ENCODE results near the gene LIG3.
"Not testable (repeated sequence)": the region's sequence is repeated elsewhere in the genome, so short reads cannot be mapped to it uniquely, and the experiment has no call there.

The LIG3 gene

DNA sequence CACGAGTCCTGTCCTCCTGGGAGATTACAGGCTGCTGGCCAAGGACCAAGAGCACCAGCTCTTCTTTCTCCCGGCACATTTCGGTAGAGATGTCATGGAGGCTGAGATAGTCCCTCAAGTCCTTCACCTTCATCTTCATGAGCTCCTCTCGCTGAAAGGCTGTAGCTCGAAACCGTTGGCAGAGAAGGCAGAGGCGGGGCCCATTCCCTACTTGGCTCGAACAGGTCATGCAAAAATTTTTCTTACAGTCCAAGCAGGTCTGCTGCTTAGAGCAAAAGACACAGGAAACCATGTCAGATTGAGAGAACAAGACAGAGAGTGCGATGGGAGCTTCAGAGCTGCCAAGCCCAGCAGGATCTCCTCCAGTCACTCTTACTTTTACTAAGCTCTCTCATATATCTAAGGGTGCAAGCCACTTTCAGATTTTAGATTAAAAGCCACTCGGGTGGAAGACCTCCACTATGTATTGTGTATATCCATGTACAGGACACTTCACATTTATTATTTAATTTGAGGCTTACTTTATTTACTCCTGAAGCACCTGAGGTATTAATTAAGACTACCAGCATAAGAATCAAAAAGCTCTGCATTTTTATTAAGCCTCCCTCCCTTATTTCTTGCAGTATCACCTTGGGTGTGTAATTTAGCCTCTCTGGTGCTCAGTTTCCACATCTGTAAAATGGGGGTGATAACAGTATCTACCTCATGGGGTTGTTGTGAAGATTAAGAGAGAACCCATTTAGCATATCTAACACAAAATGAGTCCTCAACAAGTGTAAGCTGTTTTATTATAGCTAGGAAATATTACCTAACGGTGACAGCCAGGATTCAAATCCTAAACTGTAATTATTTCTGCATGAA lies 41.4 kb downstream of the LIG3 start:
- H3K27me3 ChIP-seq (ENCODE audit: control insufficient read depth, insufficient read depth, low read length): no peaks in the 10 kb centered on the region
- H3K36me3 ChIP-seq (ENCODE audit: control insufficient read depth, insufficient read depth, low read length): no peaks in the 10 kb centered on the region
- H3K4me1 ChIP-seq: peaks cover 9% of the 10 kb centered on the region
- no peak overlapping the region for H3K4me3 ChIP-seq (ENCODE audit: low read depth, low read length)
- TF ChIP-seq, protein P1, sequence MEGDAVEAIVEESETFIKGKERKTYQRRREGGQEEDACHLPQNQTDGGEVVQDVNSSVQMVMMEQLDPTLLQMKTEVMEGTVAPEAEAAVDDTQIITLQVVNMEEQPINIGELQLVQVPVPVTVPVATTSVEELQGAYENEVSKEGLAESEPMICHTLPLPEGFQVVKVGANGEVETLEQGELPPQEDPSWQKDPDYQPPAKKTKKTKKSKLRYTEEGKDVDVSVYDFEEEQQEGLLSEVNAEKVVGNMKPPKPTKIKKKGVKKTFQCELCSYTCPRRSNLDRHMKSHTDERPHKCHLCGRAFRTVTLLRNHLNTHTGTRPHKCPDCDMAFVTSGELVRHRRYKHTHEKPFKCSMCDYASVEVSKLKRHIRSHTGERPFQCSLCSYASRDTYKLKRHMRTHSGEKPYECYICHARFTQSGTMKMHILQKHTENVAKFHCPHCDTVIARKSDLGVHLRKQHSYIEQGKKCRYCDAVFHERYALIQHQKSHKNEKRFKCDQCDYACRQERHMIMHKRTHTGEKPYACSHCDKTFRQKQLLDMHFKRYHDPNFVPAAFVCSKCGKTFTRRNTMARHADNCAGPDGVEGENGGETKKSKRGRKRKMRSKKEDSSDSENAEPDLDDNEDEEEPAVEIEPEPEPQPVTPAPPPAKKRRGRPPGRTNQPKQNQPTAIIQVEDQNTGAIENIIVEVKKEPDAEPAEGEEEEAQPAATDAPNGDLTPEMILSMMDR (IDR thresholded peaks at IDR 0.05): no peak
- no peak overlapping the region for H3K27ac ChIP-seq
- H3K79me2 ChIP-seq: peaks cover 3% of the 10 kb centered on the region
- no peak overlapping the region for H3K9ac ChIP-seq
- no peak overlapping the region for H2AFZ ChIP-seq
- H3K9me3 ChIP-seq (ENCODE audit: control insufficient read depth, low read length): no peaks in the 10 kb centered on the region
- no peak overlapping the region for H3K4me2 ChIP-seq (ENCODE audit: low read length)

DNA sequence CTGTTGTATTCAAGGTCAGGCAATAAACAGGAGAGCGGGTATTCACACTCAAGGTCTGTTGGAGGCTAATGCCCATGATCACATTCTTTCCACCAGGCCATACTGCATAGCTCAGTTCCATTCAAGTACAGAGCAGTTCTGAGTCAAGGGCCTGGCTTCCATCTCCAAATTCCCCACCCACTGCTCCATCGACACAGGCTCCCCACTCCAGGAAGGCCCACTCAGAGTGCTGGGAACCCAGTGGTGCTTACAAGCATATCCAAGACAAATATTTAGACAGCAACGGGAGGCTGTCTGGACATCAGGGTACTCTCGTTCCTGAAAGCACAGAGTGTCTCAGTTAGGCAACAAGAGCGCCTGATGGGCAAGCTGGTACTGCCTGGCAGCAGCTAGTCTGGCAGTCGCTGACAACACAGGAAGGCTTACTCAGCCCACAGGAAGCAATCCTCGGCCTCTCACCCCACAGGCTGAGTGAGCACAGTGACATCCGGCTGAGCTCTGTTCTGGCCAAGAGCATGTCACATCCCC lies 42.3 kb downstream of the LIG3 start:
- Histone ChIP-seq H3K4me1 (peaks cover 9% of the 10 kb centered on the region), H3K4me3 (ENCODE audit: low read depth, low read length) (no peak overlapping the region), H3K4me2 (ENCODE audit: low read length) (no peak overlapping the region), H2AFZ (no peak overlapping the region), H3K36me3 (ENCODE audit: control insufficient read depth, insufficient read depth, low read length) (no peaks in the 10 kb centered on the region), H3K79me2 (peaks cover 3% of the 10 kb centered on the region), H3K9ac (no peak overlapping the region), H3K9me3 (ENCODE audit: control insufficient read depth, low read length) (no peaks in the 10 kb centered on the region), H3K27me3 (ENCODE audit: control insufficient read depth, insufficient read depth, low read length) (no peaks in the 10 kb centered on the region), H3K27ac (no peak overlapping the region)
- TF ChIP-seq, protein P1 (IDR thresholded peaks at IDR 0.05): no peak

- Histone ChIP-seq H3K9ac (no peak overlapping the region), H3K27me3 (ENCODE audit: control insufficient read depth, insufficient read depth, low read length) (no peaks in the 10 kb centered on the region), H3K27ac (no peak overlapping the region), H3K36me3 (ENCODE audit: control insufficient read depth, insufficient read depth, low read length) (no peaks in the 10 kb centered on the region), H3K79me2 (peaks cover 3% of the 10 kb centered on the region), H2AFZ (no peak overlapping the region), H3K4me1 (peaks cover 9% of the 10 kb centered on the region), H3K4me2 (ENCODE audit: low read length) (no peak overlapping the region), H3K4me3 (ENCODE audit: low read depth, low read length) (no peak overlapping the region), H3K9me3 (ENCODE audit: control insufficient read depth, low read length) (no peaks in the 10 kb centered on the region)
- TF ChIP-seq, protein P1 (IDR thresholded peaks at IDR 0.05): no peak
Observed at GRCh38 chr17:35023538-35023937, 43.2 kb downstream of the LIG3 start.

DNA sequence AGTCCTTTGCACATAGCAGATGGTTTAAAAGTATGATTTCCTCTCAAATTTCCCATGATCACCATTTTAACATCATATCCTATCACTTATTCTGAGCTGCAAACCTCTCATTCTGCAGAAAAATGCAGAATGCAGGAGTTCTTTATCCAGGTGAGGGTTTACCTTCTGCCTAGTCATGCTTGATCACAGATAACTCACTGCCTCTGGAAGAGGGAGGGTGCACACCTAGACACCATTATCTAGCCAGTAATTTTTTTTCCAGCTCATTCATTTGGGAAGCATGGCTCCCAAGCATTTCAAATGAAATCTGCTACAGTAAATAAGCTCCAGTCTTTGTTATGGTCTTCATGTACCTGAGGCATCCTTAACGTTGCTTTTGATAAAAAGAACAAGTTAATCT lies 45.2 kb downstream of the LIG3 start:
- no peaks in the 10 kb centered on the region for H3K27me3 ChIP-seq (ENCODE audit: control insufficient read depth, insufficient read depth, low read length)
- no peak overlapping the region for H3K9ac ChIP-seq
- no peaks in the 10 kb centered on the region for H3K36me3 ChIP-seq (ENCODE audit: control insufficient read depth, insufficient read depth, low read length)
- no peak overlapping the region for H2AFZ ChIP-seq
- peaks cover 6% of the 10 kb centered on the region for H3K4me1 ChIP-seq
- TF ChIP-seq, protein P1 (IDR thresholded peaks at IDR 0.05): no peak
- H3K27ac ChIP-seq: no peak overlapping the region
- no peak overlapping the region for H3K4me2 ChIP-seq (ENCODE audit: low read length)
- peaks cover 3% of the 10 kb centered on the region for H3K79me2 ChIP-seq
- no peaks in the 10 kb centered on the region for H3K9me3 ChIP-seq (ENCODE audit: control insufficient read depth, low read length)
- H3K4me3 ChIP-seq (ENCODE audit: low read depth, low read length): no peak overlapping the region

DNA sequence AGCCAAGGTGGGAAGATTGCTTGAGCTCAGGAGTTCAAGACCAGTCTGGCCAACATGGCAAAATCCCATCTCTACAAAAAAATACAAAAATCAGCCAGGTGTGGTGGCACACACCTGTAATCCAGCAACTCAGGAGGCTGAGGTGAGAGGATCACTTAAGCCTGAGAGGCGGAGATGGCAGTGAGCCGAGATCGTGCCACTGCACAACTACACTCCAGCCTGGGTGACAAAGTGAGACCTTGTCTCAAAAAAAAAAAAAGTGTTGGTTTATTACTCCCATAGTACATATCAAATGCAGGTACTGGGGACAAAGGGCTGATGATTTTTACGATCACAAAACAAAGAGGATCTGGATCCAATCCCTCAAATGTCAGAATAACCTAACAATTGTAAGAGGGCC lies 47.8 kb downstream of the LIG3 start:
- not testable (repeated sequence) for H3K27ac ChIP-seq; H3K27me3 ChIP-seq (ENCODE audit: control insufficient read depth, insufficient read depth, low read length); H3K4me1 ChIP-seq; H3K9me3 ChIP-seq (ENCODE audit: control insufficient read depth, low read length); H2AFZ ChIP-seq; H3K4me3 ChIP-seq (ENCODE audit: low read depth, low read length); H3K4me2 ChIP-seq (ENCODE audit: low read length); H3K9ac ChIP-seq; H3K79me2 ChIP-seq; H3K36me3 ChIP-seq (ENCODE audit: control insufficient read depth, insufficient read depth, low read length)

All from parathyroid adenoma (tissue), 2 donors.